HepG2 (cell line): ENCODE results near the gene DCPS. TPM values are rescaled to one million over a fixed set of nuclear protein-coding genes. Genes with fewer than 3 reads are reported as not detected.
A peak's percentile ranks its signal among the peaks of the same experiment; 100 is the strongest.

Source experiments
- CENPBD1 ChIP-seq: sonication (generic); formaldehyde crosslinking; IDR thresholded peaks from 2 replicates; pipeline ENCODE4 v1.8.0; 2022; ENCODE audit warnings: missing genetic modification reagents, low read depth, mild to moderate bottlenecking, borderline replicate concordance
- CENPT ChIP-seq: sonication (generic); formaldehyde crosslinking; IDR thresholded peaks from 2 replicates; pipeline ENCODE4 v1.8.0; 2022; ENCODE audit warnings: low read depth, mild to moderate bottlenecking, moderate library complexity, missing genetic modification reagents
- CTCF ChIP-seq: sonication (generic); formaldehyde crosslinking; IDR thresholded peaks from 2 replicates; pipeline ENCODE4 v1.5.0; 2020; ENCODE audit warnings: mild to moderate bottlenecking, missing genetic modification reagents, moderate library complexity
- ETV5 ChIP-seq: IDR thresholded peaks from 2 replicates; pipeline ENCODE4 v1.6.1; 2018; ENCODE audit warnings: missing biosample characterization, missing genetic modification reagents, inconsistent platforms, borderline replicate concordance
- HBP1 ChIP-seq: IDR thresholded peaks from 2 replicates; pipeline ENCODE4 v1.6.1; 2016; ENCODE audit warnings: low read depth, control low read depth
- HNRNPK ChIP-seq: fragments of 200-400 bp; formaldehyde crosslinking; IDR thresholded peaks from 2 replicates; pipeline ENCODE4 v1.6.1; 2018; ENCODE audit warnings: low read length, low read depth, moderate library complexity, mild to moderate bottlenecking; ENCODE audit not compliant: poor library complexity, severe bottlenecking
- HOXA7 ChIP-seq: sonication (generic); formaldehyde crosslinking; IDR thresholded peaks from 2 replicates; pipeline ENCODE4 v1.8.1; 2022; ENCODE audit warnings: mild to moderate bottlenecking, missing genetic modification reagents, moderate library complexity
- KLF9 ChIP-seq: IDR thresholded peaks from 2 replicates; pipeline ENCODE4 v1.6.1; 2016; ENCODE audit warnings: low read depth
- MBD4 ChIP-seq: IDR thresholded peaks from 2 replicates; pipeline ENCODE4 v1.6.1; 2012; ENCODE audit warnings: low read length, inconsistent platforms, borderline replicate concordance
- MLLT10 ChIP-seq: sonication (generic); formaldehyde crosslinking; IDR thresholded peaks from 2 replicates; pipeline ENCODE4 v1.4.0; 2020; ENCODE audit warnings: missing genetic modification reagents
- MXD4 ChIP-seq: IDR thresholded peaks from 2 replicates; pipeline ENCODE4 v1.6.1; 2016; ENCODE audit warnings: mild to moderate bottlenecking, missing biosample characterization, missing genetic modification reagents
- MXI1 ChIP-seq: IDR thresholded peaks from 3 replicates; pipeline ENCODE4 v1.6.1; 2012; ENCODE audit warnings: low read depth, low read length, inconsistent platforms, borderline replicate concordance
- NFE2L1 ChIP-seq: sonication (generic); formaldehyde crosslinking; IDR thresholded peaks from 2 replicates; pipeline ENCODE4 v1.4.0; 2020; ENCODE audit warnings: missing genetic modification reagents, mild to moderate bottlenecking, borderline replicate concordance
- TARDBP ChIP-seq: sonication (generic); formaldehyde crosslinking; IDR thresholded peaks from 2 replicates; pipeline ENCODE4 v1.8.0; 2022; ENCODE audit warnings: mild to moderate bottlenecking, missing genetic modification reagents
- ZNF343 ChIP-seq: sonication (generic); formaldehyde crosslinking; IDR thresholded peaks from 2 replicates; pipeline ENCODE4 v1.4.0; 2020; ENCODE audit warnings: mild to moderate bottlenecking, missing genetic modification reagents
- ZNF460 ChIP-seq: sonication (generic); formaldehyde crosslinking; IDR thresholded peaks from 2 replicates; pipeline ENCODE4 v1.5.1; 2020; ENCODE audit warnings: missing genetic modification reagents, mild to moderate bottlenecking, borderline replicate concordance
- ZNF598 ChIP-seq: sonication (generic); formaldehyde crosslinking; IDR thresholded peaks from 2 replicates; pipeline ENCODE4 v1.5.1; 2020; ENCODE audit warnings: mild to moderate bottlenecking, missing genetic modification reagents, borderline replicate concordance
- polyA plus RNA-seq, 8 experiments: library from polyadenylated mRNA; depleted of rRNA in 3 of 8; stranded (reverse) in 7 of 8; unstranded in 1 of 8; fragments of >200 nt; fragmentation: Illumina TruSeq in 4 of 8; extraction: Trizol in 4 of 8; gene quantifications; 2 replicates each; pipeline versions ENCODE4 v1.2.1 to v1.2.3, GENCODE V29; 2011 to 2016; ENCODE audit warnings: low read depth in 4 of 8, missing spikeins in 1 of 8, mixed read lengths in 1 of 8; ENCODE audit not compliant: insufficient read depth in 1 of 8
- total RNA-seq, 5 experiments: library from RNA; depleted of rRNA; stranded (reverse); fragments of >200 nt; fragmentation: Illumina TruSeq; extraction: Trizol; gene quantifications; 2 replicates each; pipeline ENCODE4 v1.2.3, GENCODE V29; 2016; ENCODE audit warnings: low read depth in 1 of 5
- TF ChIP-seq, protein P1 (sequence below): sonication (generic); formaldehyde crosslinking; IDR thresholded peaks from 2 replicates; pipeline ENCODE4 v1.4.0; 2020; ENCODE audit warnings: missing genetic modification reagents, borderline replicate concordance
- TF ChIP-seq, protein P2 (sequence below): IDR thresholded peaks from 2 replicates; pipeline ENCODE4 v1.6.1; 2018; ENCODE audit warnings: missing genetic modification reagents, mild to moderate bottlenecking, missing compliant biosample characterization

Gene DCPS
- total and polyA plus RNA-seq, 2 of the 13 experiments (the other 11 are each of a cell fraction or from before 2014, with no cell fraction given): 21.9 to 22.5 TPM

GRCh38 chr11:126303623-126304456 is at the start of gene DCPS (continued):
- TF ChIP-seq, protein P1, sequence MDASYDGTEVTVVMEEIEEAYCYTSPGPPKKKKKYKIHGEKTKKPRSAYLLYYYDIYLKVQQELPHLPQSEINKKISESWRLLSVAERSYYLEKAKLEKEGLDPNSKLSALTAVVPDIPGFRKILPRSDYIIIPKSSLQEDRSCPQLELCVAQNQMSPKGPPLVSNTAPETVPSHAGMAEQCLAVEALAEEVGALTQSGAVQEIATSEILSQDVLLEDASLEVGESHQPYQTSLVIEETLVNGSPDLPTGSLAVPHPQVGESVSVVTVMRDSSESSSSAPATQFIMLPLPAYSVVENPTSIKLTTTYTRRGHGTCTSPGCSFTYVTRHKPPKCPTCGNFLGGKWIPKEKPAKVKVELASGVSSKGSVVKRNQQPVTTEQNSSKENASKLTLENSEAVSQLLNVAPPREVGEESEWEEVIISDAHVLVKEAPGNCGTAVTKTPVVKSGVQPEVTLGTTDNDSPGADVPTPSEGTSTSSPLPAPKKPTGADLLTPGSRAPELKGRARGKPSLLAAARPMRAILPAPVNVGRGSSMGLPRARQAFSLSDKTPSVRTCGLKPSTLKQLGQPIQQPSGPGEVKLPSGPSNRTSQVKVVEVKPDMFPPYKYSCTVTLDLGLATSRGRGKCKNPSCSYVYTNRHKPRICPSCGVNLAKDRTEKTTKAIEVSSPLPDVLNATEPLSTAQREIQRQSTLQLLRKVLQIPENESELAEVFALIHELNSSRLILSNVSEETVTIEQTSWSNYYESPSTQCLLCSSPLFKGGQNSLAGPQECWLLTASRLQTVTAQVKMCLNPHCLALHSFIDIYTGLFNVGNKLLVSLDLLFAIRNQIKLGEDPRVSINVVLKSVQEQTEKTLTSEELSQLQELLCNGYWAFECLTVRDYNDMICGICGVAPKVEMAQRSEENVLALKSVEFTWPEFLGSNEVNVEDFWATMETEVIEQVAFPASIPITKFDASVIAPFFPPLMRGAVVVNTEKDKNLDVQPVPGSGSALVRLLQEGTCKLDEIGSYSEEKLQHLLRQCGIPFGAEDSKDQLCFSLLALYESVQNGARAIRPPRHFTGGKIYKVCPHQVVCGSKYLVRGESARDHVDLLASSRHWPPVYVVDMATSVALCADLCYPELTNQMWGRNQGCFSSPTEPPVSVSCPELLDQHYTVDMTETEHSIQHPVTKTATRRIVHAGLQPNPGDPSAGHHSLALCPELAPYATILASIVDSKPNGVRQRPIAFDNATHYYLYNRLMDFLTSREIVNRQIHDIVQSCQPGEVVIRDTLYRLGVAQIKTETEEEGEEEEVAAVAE (CRISPR knock-in tag): no peak; the same call in 1 of the 2 replicates
- TF ChIP-seq HBP1 (peak; percentile 77; the same call in 1 of the 2 replicates), KLF9 (CRISPR knock-in tag) (peak; percentile 70; the same call in 1 of the 2 replicates), MLLT10 (CRISPR knock-in tag) (peak; percentile 69; the same call in 1 of the 2 replicates), MBD4 (no peak), ZNF598 (peak; percentile 97), MXD4 (peak; percentile 96), NFE2L1 (CRISPR knock-in tag) (peak; percentile 41; the same call in 1 of the 2 replicates), TARDBP (CRISPR knock-in tag) (peak; percentile 65), ZNF460 (CRISPR knock-in tag) (no peak; the same call in 1 of the 2 replicates), HOXA7 (peak; percentile 57; the same call in 1 of the 2 replicates), CTCF (peak; percentile 17; the same call in 1 of the 2 replicates), CENPBD1 (CRISPR knock-in tag) (0 out of 2 replicates have a peak, but pooled peaks have one; percentile 37), ETV5 (0 out of 2 replicates have a peak, but pooled peaks have one; percentile 36), HNRNPK (no peak), ZNF343 (peak; percentile 82), MXI1 (peak; percentile 90; the same call in 2 of the 3 replicates), CENPT (CRISPR knock-in tag) (peak; percentile 88; the same call in 1 of the 2 replicates)
- TF ChIP-seq, protein P2, sequence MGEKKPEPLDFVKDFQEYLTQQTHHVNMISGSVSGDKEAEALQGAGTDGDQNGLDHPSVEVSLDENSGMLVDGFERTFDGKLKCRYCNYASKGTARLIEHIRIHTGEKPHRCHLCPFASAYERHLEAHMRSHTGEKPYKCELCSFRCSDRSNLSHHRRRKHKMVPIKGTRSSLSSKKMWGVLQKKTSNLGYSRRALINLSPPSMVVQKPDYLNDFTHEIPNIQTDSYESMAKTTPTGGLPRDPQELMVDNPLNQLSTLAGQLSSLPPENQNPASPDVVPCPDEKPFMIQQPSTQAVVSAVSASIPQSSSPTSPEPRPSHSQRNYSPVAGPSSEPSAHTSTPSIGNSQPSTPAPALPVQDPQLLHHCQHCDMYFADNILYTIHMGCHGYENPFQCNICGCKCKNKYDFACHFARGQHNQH (CRISPR knock-in tag): peak; percentile 90
